Activated gamma-delta T cell (primary cell): Measurements from ENCODE around the gene TRABD2B.

Source experiments
- DNase-seq: peaks from one replicate; lab custom pipeline; 2025; lab: John Stamatoyannopoulos, UW

The TRABD2B gene

DNA sequence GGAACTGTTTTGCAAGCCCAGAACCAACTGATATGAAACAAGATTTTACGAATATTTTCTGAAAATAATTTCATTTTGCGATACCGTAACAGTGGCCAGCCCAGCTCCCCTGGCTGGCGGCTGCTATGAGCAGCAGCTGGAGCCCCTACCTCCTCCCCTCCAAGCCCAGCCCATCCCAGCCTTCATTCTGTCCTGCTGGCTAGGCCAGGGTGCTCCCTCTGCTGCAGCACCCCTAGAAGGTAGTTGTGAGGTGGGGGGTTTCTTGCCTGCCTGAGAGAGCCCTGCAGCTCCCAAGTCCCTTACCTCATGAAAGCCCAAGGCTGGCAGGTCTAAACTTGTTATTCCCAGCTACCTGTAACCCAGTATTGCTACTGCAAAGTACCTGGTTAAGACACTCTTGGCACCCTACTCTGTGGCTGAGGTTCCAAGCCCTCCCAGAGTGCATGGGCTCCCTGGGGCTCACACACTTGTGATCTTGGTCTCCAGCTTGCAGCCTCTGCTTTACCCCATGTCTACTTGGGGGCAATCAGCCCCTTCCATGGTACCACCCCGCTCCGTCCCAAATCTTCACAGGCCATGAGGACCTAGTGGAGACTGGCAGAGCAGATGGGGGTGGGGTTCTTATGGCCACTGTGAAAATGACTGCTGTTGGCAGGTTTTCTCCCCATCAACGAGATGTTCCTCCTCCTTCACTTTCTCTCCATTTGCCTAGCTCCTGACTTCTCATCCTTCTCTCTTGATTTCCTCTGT is 239.8 kb downstream of the TRABD2B start:
- DNase-seq, result no peak

DNA sequence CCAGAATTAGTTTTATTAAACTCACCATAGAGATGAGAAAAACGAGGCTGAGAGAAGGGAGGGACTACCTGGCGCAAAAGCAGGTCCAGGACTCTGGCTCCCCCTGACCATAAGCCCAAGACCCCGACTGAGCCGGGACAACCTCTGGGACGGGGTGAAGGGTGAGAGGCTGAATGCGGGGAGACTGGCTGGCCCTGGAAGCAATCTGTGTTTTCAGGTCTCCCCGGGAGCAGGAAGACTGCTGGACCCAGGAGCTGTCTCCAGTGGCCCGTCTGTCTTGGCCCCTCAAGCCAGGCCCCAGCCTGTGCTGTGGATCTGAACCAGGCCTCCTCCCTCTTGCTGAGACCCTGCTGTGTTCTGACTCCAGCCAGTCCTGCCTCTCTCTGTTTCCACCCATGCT is 240.8 kb downstream of the TRABD2B start:
- DNase-seq, result no peak

DNA sequence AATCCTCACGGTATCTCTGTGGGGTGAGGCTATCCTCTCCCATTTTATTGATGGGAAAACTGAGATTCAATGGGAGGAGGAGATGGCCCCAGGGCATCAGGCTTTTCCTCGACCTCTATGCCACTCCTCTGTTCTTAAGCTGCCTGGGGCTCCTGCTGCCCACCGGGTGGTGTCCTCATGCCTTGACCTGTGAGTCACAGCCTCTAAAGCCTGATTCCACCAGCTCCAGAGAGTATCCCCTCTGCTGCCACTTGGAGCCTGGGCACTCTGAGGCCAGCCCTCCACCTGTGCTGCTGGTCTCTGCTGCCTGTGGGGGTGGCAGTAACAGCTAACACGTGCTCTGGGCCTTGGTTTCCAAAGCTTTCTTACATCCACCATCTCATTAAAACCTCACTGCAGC is 241.2 kb downstream of the TRABD2B start:
- no peak for DNase-seq

DNA sequence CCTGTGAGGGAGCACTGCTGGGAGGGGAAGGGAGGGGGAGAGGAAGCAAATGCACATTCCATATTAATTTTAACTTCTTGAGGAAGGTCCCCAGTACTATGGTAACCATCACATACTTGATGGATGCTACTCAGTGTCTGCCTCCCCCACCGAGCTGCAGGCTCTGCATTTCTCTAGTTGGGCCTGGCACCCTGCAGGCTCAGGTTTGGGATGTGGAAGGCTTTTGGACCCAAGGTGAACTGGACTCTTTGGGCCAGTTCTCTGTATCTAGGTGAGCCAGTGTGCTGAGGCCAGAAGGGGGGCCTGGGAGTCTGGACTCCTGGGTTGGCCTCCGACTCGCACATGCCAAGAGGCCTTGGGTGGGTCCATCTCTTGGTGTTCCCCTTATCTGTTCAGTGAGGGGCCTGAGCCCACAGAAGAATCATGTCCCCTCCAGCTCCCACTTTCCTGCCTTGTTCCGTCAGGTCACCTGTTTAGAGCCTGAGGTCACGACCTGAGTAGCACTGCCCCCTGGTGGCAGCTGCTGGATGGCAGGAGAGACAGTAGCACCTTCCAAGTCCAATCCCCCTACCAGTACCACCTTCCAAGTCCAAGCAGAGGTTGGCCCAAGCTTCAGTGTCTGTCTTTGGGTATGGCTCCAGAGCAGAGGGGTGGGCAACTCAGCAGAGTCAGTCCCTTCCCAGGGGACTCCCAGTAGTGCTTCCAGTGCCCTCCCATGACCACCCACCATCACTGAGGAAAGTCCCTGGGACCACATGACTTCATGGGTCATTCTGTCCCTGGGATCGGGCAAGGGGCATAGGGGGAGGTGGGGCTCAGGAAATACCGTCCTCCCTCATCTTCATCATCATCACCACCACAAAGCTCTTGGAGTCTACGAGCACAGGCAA is 241.8 kb downstream of the TRABD2B start:
- no peak for DNase-seq

DNA sequence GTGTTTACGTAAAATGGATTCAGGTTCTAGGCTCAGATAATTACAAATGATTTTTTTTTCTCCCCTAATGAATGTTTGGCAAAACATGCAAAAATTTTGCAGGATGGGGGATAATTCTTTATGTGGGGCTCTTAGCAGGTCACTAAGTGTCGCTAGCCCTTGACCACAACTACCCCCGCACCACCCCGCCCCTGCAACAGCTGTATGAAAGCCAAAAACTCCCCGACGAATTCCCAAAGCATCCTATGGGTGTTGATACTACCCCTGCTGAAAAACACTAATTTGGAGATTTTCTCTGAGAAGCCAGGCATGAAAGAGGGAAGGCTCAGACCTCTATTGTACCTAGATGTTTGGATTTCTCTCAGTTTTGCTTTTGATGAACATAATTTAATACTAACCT is 243.0 kb downstream of the TRABD2B start:
- DNase-seq, result no peak

DNA sequence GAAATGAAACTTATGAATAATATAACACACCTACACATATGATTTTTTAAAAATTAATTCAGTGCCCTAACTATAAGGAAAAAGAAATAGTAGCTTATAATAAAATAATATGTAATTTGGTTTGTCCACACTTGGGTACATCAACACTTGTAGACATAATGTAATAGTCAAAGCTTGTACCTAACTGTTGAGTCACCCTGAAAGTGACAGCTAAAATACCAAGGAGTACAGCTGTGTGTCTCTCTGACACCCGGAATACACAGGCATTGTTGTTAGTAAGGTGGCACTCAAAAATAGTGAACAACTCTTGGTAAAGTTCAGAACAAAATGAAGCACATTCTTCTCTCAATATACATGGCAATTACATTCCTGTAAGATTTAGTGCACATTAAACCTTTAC is 243.4 kb downstream of the TRABD2B start:
- DNase-seq, result no peak

DNA sequence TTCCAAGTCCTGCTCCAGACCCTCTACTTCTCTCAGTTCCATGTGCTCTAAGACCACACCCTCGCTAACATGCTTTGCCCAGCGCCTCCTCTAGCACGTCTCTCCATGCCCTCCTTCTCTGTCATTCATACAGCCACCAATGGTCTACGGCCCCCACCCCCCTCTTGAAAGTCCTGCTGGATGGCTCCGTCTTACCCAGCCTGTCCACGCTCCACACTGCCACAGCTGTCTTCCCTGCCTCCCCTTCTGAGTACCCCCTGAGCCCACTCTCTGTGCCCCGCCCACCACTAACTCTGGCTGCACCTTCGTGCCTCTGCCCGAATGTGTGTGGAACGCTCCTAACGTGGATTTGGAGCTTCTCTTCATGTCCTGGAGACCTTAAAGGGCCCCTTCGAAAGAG is 244.6 kb downstream of the TRABD2B start:
- DNase-seq, result no peak

DNA sequence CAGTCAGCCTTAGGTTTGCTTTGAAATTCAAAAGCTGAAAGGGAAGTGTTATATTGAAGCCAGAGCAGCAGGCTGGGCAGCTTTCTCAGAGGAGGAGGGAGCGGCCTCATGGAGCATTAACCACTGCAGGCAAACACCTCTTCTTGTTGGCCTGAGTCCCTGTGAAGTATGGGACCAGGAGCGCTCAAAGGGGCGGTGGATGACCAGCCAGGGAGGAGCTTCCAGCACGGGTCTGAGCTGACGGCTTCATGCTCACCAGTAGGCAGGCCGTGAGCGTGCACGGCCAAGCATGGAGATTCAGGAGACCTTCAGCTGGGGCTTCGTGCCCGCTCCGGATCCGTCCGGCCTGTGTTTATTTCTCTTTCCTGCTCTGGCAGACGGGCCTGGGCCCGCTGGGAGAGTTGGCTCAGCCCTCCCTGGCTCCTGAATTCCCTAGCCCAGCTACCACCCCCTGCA is 245.2 kb downstream of the TRABD2B start:
- DNase-seq, result no peak

DNA sequence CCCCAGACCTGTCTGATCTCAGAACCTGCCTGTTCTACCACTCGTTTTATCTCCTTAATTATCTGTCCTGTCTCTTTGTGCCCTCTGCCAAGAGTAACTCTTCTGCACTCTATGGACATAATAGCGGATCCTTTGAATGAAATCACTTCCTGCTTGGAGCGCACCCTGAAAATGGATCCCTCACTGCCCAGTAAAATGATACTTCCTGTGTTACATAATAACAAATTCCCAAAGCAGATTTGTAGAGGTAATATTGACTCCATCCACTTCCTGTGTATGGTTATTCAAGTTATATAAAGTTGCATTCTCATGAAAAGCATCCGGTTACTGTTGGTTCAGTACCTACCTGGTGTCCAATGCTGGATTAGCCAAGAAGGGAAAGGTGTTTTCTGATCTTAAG is 246.0 kb downstream of the TRABD2B start:
- no peak for DNase-seq

DNA sequence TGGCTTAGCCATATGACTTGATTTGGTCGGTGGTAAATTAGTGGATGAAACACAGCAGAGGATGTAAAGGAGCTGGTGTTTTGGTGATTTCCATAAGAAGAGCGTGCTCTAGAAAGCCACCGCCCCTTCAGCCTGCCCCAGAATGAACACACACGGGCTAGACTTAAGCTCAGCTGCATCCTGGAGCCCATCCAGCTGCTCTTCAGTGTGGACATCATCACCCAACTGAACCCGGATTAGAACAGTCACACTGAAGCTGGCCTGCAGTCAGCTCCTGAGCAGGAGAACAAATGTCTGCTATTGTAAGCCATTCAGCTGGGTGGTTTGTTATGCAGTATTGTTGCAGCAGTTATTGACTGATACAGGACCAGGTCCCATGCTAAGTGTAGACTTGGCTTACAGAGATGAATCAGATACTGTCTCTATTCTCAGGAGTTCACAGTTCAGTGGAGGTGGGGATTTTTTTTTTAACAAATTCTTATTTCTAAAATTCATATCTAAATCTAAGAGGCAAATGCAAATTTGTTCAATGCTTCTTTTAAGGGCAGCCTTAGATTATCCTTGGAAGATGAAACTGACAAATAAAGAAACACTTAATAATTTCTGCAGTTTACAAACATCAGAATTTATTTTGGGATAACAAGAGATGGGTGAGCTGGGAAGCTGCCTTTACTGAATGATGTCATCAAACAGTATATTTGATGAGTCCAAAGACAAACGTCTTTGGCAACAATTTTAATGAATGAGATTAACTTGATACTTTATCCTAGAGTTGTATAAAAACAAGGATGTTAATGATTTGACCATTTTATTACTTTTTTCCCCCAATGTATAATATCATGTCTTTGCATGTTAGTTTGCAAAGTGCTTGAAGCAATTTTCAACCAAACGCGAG is 251.2 kb downstream of the TRABD2B start:
- no peak for DNase-seq

DNA sequence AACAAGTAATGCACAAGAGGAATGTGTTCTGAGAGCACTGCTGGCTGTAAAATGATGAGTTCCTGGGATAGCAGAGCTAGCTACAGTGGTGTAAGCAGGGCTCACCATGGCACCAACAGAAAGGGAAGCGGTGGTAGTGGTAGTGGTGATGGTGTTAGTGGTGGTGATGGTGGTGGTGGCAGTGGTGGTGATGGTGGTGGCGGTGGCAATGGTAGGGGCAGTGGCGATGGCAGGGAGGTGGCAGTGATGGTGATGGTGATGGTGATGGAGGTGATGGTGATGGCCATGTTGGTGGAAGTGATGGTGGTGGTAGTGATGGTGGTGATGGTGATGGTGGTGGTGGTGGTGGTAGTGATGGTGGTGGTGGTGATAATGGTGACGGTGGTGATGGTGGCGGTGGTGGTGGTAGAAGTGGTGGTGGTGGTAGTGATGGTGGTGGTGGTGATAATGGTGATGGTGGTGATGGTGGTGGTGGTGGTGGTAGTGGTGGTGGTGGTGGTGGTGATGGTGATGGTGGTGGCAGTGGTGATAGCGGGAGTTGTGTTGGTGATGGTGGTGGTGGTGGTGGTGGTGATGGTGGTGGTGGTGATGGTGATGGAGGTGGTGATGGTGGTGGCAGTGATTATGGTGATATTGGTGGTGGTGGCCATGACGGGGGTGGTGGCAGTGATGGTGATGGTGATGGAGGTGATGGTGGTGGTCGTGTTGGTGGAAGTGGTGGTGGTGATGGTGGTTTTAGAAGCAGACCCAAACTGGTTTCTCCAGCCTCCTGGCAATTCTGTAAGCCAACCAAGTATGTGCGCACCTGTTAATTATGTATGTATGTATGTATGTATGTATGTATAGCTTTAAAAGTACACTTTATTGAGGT is 254.1 kb downstream of the TRABD2B start:
- no peak for DNase-seq

DNA sequence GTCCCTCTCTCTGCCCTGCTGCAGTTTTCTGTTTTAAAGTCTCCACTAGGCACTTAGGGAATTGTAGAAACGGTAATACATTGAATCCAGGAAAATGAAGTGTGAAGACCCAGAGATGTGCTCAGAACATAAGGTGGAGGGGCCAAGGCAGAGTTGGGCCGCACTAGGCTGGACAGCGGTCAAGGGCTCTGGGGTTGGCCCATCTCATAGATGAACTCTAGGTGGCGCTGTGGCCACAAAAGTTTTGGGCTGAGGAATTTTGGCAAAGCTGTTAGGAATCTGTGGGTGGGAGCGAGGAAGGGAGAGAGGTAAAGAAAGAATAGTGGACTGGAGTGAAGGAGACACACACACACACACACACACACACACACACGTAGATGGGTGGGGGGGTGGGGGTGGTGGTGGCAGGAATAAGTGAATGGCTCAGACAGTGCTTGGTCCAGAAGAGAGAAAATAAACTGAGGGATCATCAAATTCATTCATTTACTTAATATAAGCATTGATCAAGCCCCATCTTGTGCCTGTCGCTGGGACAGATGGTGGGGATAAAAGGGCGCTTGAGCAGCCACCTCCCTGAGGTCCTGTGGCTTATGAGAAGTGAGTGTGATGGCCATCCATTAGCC is 258.5 kb downstream of the TRABD2B start:
- DNase-seq, result no peak

DNA sequence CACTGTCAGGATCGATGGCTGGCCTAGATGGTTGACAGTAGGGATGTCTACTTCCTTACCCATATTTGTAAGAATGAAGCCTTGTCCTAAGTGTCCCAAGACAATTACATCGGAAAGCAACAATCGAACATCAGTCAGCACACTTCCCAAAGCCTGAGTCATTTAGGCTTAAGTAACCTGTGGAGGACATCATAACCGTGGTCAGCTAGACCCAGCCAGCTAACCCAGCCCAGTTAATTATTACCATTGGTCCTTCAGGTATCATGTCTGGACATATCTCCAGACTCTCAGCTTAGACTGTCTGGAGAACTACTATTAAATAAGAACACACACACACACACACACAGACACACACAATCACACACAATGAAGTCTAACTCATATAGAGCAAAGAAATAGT is 264.7 kb downstream of the TRABD2B start:
- DNase-seq, result no peak

DNA sequence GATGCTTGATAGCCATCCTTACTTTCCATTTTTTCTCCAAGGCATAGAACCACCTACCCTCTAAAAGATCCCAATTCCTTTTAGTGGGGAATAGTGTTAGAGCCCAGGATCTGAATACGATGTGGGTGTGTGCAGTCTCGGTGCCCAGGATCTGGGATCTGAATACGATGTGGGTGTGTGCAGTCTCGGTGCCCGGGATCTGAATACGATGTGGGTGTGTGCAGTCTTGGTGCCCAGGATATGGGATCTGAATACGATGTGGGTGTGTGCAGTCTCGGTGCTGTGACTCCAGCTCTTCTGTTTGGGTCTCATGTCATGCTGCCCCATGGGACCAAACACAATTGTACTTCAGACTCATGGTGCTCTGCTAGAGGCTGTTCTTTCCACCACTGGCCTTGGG is 265.5 kb downstream of the TRABD2B start:
- no peak for DNase-seq

DNA sequence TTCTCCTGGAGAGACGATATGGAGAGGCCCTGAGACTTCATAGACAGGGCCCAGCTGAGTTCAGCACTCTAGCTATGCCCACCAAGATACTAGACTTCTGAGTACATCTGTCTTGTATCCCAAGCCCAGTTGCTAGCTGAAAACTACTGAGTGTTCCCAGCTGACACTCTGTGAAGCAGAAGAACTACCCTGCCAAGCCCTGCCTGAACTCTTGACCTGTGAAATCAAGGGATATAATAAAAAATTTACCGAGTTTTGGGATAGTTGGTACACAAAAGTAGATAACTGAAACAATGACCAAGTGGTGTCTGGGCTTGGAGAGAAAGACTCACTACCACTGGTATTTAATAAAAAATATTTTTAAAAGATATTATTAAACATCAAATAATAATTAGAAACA is 267.5 kb downstream of the TRABD2B start:
- no peak for DNase-seq

DNA sequence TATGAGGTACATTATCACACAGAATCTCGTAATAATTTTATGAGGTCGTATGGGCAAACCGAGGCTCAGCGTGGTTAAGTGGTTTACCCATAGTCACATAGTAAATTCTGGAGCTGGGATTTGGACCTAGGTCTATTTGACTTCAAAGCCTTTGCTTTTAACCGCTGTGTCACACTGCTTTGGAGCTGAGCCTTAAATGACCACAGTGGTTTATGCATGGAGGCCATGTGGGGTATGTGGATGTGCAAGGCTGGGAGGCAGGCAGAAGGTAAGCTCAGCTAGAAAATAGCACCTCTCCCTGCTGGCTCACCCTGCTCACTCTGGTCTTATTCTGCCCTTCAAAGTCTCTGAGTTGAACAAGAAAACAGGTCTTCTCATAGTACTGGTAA is 269.5 kb downstream of the TRABD2B start:
- no peak for DNase-seq

DNA sequence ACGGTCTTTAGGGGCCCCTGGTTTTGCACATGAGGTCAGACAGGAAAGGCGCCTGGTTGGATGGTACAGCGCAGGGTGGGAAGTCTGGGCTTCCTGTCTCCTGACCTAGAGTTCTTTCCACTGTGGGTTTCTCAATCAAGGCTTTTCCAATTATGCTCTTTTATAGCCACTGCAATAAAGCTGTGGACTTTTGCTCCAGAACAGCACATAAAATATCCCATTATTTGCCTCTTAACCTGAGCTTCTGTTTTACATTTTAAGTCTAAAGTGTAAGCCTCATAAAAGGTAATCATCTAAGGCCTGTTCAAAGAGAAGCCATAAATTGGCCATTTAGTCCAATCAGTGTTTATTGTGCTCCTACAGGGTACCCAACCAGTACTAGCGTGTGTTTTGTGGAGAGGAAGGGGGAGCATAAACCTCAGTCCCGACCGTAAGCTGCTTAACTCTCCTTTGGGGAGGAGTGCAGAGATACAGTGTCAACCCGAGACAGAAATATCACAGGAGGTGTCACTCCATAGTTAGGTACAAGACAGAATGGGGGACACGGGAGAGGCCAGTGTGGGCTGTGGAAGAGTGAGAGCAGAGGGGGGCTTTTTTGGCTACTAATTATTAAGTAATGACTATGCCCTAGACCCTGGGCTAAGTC is 270.0 kb downstream of the TRABD2B start:
- DNase-seq, result no peak

DNA sequence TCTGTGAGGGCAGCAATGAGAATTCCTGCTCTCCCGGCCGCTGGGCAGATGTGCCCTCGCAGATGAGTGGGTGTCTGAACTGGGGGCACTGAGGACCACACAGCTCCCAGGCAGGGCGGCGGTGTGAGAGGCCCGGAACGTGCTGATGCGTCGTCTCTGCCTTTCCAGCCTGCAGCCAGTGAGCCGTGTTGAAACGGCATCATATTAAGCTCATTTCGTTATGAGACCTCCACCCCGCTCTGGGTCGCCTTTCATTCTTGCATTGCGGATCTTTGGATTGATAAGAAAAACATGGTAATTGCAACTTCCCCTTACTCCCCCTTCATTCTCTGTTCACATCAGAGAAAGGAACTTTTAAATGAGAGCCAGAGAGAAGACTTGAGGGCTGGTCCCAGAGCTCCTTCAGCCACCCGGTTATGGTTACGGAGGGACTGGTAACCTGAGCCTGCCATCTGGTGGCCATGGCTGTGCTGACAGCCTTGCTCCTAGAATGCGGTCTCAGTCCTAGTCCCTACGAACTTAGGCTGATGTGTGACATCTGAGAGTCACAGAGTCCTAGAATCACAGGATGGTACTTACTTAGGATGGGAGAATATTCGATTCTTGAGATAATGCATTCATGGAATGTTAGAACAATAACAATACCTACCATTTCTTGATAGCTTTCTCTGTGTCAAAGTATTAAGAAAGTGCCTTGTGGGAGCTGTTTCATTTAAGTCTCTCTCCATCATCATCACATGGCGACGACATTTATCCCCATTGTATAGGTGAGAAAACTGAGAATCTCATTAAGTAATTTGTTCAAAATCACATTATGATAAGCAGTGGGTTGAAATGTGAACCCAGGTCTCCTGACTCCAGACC is 271.0 kb downstream of the TRABD2B start:
- no peak for DNase-seq

DNA sequence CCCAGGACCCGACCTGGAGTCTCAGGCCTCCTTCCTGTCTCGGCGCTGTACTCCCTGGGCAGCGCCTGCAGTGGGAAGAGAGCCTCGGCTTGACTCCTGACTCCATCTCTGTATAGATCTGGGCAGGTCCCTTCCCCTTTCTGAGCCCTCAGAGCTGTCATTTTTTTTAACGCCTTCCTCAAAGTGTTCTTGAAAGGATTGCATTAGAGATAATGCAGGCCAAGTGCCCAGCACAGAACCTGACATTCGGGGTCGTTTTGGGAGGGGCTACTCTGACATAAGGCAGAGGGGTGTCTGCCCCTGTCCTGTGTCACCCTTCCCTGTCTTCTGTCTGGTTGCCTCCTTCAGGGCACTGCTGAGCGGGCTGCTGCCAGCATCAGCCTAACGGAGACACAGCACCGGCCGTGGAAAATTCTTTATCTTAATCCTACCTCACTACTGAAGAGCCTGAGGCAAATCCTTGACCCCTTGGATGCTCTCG is 271.6 kb downstream of the TRABD2B start:
- DNase-seq, result no peak
